Measurements from ENCODE around the gene OR10A5. TPM values are rescaled to one million over a fixed set of nuclear protein-coding genes. Genes with fewer than 3 reads are reported as not detected.

The OR10A5 gene
- total and polyA plus RNA-seq, 2 experiments from 2014 or later: 0.37 TPM; not detected in 1

- Histone ChIP-seq H3K9me2 (ENCODE audit: insufficient read depth) (0 out of 2 replicates have a peak, but pooled peaks cover 5% of the 10 kb centered on the region), H3K27ac (ENCODE audit: low read depth) (no peak overlapping the region), H3K79me2 (replicated peaks; ENCODE audit: insufficient read depth) (no peaks in the 10 kb centered on the region), H3K27me3 (ENCODE audit: insufficient read depth) (no peaks in the 10 kb centered on the region), H3K4me2 (no peak overlapping the region), H4K20me1 (replicated peaks; ENCODE audit: insufficient read depth) (no peaks in the 10 kb centered on the region), H3K4me1 (ENCODE audit: insufficient read depth) (no peaks in the 10 kb centered on the region; the same call in 1 of the 2 replicates), H3K4me3 (no peak overlapping the region), H3K36me3 (ENCODE audit: insufficient read depth) (no peaks in the 10 kb centered on the region), H3F3A (replicated peaks; ENCODE audit: low read depth) (no peaks in the 10 kb centered on the region), H2AFZ (no peak overlapping the region; the same call in 1 of the 2 replicates)
- Mint-ChIP-seq H3K27me3 (ENCODE audit: insufficient read depth, low read depth, poor library complexity) (no peaks in the 10 kb centered on the region), H3K4me3 (no peak overlapping the region), H3K9me3 (no peaks in the 10 kb centered on the region), H3K27ac (no peak overlapping the region), H3K36me3 (ENCODE audit: low read depth) (no peaks in the 10 kb centered on the region), H3K4me1 (0 out of 3 replicates have a peak, but pooled peaks cover 2% of the 10 kb centered on the region)
- ATAC-seq (no peak), DNase-seq (ENCODE audit: low spot score) (no peak)
- TF ChIP-seq STAT1 (IDR thresholded peaks at IDR 0.05; ENCODE audit: unreplicated experiment): no peak
- TF ChIP-seq NANOG (IDR thresholded peaks at IDR 0.05; ENCODE audit: borderline replicate concordance): no peak
- TF ChIP-seq EZH2phosphoT487 (IDR thresholded peaks at IDR 0.05; ENCODE audit: unreplicated experiment): no peak
- no peak for TF ChIP-seq JUNB (IDR thresholded peaks at IDR 0.05; ENCODE audit: unreplicated experiment)
- no peak for TF ChIP-seq ZNF114 (CRISPR knock-in tag; IDR thresholded peaks at IDR 0.05)
- no peak for TF ChIP-seq CTCF (conservative IDR thresholded peaks at IDR 0.05; ENCODE audit: low read depth in 2 of 2)
- TF ChIP-seq, protein P1, sequence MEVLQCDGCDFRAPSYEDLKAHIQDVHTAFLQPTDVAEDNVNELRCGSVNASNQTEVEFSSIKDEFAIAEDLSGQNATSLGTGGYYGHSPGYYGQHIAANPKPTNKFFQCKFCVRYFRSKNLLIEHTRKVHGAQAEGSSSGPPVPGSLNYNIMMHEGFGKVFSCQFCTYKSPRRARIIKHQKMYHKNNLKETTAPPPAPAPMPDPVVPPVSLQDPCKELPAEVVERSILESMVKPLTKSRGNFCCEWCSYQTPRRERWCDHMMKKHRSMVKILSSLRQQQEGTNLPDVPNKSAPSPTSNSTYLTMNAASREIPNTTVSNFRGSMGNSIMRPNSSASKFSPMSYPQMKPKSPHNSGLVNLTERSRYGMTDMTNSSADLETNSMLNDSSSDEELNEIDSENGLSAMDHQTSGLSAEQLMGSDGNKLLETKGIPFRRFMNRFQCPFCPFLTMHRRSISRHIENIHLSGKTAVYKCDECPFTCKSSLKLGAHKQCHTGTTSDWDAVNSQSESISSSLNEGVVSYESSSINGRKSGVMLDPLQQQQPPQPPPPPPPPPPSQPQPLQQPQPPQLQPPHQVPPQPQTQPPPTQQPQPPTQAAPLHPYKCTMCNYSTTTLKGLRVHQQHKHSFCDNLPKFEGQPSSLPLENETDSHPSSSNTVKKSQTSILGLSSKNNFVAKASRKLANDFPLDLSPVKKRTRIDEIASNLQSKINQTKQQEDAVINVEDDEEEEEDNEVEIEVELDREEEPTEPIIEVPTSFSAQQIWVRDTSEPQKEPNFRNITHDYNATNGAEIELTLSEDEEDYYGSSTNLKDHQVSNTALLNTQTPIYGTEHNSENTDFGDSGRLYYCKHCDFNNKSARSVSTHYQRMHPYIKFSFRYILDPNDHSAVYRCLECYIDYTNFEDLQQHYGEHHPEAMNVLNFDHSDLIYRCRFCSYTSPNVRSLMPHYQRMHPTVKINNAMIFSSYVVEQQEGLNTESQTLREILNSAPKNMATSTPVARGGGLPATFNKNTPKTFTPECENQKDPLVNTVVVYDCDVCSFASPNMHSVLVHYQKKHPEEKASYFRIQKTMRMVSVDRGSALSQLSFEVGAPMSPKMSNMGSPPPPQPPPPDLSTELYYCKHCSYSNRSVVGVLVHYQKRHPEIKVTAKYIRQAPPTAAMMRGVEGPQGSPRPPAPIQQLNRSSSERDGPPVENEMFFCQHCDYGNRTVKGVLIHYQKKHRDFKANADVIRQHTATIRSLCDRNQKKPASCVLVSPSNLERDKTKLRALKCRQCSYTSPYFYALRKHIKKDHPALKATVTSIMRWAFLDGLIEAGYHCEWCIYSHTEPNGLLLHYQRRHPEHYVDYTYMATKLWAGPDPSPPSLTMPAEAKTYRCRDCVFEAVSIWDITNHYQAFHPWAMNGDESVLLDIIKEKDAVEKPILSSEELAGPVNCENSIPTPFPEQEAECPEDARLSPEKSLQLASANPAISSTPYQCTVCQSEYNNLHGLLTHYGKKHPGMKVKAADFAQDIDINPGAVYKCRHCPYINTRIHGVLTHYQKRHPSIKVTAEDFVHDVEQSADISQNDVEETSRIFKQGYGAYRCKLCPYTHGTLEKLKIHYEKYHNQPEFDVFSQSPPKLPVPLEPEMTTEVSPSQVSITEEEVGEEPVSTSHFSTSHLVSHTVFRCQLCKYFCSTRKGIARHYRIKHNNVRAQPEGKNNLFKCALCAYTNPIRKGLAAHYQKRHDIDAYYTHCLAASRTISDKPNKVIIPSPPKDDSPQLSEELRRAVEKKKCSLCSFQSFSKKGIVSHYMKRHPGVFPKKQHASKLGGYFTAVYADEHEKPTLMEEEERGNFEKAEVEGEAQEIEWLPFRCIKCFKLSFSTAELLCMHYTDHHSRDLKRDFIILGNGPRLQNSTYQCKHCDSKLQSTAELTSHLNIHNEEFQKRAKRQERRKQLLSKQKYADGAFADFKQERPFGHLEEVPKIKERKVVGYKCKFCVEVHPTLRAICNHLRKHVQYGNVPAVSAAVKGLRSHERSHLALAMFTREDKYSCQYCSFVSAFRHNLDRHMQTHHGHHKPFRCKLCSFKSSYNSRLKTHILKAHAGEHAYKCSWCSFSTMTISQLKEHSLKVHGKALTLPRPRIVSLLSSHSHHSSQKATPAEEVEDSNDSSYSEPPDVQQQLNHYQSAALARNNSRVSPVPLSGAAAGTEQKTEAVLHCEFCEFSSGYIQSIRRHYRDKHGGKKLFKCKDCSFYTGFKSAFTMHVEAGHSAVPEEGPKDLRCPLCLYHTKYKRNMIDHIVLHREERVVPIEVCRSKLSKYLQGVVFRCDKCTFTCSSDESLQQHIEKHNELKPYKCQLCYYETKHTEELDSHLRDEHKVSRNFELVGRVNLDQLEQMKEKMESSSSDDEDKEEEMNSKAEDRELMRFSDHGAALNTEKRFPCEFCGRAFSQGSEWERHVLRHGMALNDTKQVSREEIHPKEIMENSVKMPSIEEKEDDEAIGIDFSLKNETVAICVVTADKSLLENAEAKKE (CRISPR knock-in tag; IDR thresholded peaks at IDR 0.05): no peak
- no peak for TF ChIP-seq ETS1 (IDR thresholded peaks at IDR 0.05)
- TF ChIP-seq REST (IDR thresholded peaks at IDR 0.05; ENCODE audit: unreplicated experiment): no peak
- TF ChIP-seq CREB1 (CRISPR knock-in tag; IDR thresholded peaks at IDR 0.05; ENCODE audit: low read depth): no peak
- no peak for TF ChIP-seq ZNF331 (CRISPR knock-in tag; IDR thresholded peaks at IDR 0.05; ENCODE audit: low read depth)
- TF ChIP-seq POLR2AphosphoS5 (IDR thresholded peaks at IDR 0.05; ENCODE audit: low read depth): no peak
- no peak for TF ChIP-seq EZH2 (IDR thresholded peaks at IDR 0.05; ENCODE audit: low read depth, unreplicated experiment)
These were observed 20.2 kb upstream of the OR10A5 start for GRCh38 chr11:6825231-6825744.

All from GM23338 (cell line).